Stimulated activated CD8-positive, alpha-beta memory T cell treated with anti-CD3 and anti-CD28 coated beads, Interleukin-12 subunit alpha, Interleukin-12 subunit beta, amount 100 ng/mL, for 24 hours (primary cell): ENCODE data around the gene CRACR2A.

Experiments
- DNase-seq: peaks from one replicate; pipeline ENCODE4 v3.0.0-alpha.2; 2020; ENCODE audit errors: extremely low read depth

The CRACR2A gene

DNA sequence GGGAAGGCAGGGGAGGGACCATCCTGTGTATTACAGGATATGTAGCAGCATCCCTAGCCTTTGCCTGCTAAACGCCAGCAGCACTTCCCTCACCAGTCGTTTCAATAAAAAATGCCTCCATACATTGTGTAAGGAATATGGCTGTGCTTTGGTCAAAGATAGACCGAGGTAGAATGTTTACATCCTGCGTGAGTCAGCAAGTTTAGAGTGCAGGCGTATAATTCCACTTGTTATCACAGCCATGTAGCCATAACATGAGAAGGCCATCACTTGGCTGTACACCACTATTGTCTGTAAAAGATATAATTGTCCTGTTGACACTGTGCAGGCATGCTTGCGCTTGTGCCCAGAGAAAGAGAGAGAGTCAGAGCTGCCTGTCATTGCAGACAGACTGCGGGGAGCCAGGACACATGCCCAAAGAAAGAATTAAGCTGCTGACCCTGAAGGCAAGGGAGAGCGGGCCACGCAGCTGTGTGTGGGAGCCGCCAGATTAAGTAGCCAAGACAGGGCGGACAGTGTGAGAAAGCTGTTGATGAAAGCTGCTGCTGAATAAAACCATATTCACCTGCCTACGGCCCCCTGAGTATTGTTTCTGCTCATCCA is 68.4 kb downstream of the CRACR2A start:
- no peak for DNase-seq

GRCh38 chr12:3683670-3684069 is 69.2 kb downstream of the CRACR2A start:
- DNase-seq: no peak

- no peak for DNase-seq
Observed at GRCh38 chr12:3681595-3682061, 71.3 kb downstream of the CRACR2A start.

DNA sequence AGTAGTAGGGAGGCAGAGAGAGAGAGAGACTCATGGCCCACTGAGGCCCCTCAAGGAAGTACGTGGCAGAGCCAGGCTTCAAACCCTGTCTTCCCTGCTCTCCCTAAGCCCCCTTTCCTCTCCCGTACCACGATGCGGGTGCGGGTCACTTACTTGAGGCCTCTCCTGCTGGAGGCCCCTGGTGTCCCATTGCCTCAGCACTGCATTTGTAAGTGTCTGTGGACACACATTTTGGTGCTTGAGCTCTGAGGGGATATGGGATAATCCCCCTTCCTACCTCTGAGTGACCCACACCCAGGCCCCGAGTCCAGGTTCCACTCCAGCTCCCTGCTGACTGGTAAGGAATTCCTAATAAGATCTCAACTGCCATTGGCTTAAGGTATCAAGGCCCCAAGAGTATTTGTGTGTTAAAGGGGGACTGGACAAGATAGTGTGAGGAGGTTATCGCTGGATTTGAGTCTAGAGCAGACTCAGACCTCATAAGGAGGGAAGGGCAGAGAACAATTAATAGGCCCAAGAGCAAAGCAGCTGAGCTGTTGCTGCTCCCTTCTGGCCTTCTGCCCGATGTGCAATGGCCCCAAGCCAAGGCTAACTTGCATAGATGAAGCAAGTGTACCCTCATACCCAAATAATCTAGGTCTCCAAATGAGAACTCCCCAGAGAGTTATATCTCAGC is 71.9 kb downstream of the CRACR2A start:
- DNase-seq: no peak

GRCh38 chr12:3679831-3680230 is 73.1 kb downstream of the CRACR2A start:
- no peak for DNase-seq

GRCh38 chr12:3677609-3678008 is 75.3 kb downstream of the CRACR2A start:
- no peak for DNase-seq

GRCh38 chr12:3673981-3674708 is 78.8 kb downstream of the CRACR2A start:
- DNase-seq: no peak

DNA sequence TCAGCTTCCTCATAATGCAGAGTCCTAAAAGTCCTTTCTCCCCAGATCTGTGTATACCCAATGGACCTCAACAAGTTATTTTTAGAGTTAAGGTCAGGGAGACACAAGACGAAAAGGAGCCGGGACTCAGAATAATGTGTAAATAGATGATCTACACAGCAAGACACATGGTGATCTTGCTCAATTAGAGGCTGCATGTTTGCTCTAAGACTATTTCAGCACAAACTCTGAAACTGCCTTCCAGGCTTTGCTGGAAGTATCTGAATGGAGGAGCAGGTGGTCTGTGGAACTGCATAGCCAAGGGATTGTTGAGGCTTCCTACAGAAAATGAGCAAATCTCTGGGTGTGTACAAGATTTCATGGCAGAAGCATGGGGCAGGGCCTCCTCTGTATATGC is 80.8 kb downstream of the CRACR2A start:
- no peak for DNase-seq

DNA sequence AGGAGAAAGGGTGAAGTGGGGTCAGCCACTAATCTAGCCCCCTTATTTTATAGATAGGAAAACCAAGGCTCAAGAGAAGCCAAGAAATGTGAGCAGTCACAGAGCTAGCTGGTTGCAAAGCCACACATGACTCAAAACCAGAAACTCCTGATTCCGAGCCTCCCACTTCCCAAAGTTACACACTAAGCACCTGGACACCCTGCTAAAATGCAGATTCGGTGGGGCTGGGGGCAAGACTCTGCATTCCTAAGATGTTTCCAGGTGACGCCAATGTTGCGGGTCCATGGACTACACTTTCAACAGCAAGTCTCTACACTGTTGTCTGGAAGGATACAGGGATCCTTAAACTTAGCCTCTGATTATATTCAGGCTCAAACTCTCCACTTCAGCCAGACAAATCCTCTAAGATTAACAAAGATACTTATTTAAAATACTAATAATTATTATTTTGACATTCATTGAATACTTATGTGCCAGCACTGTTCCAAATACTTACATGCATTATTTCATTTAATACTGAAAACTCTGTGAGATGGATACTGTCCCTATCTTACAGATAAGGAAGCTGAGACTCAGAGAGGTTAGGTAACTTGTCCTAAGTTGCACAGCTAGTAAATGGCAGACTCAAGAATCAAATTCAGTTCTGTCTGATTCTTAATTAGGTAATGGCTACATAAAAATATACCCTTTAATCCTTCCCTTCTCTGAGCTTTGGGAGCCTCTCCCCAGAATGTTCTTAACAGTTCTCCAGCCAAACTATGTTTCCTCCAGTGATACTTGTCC is 81.4 kb downstream of the CRACR2A start:
- no peak for DNase-seq

DNA sequence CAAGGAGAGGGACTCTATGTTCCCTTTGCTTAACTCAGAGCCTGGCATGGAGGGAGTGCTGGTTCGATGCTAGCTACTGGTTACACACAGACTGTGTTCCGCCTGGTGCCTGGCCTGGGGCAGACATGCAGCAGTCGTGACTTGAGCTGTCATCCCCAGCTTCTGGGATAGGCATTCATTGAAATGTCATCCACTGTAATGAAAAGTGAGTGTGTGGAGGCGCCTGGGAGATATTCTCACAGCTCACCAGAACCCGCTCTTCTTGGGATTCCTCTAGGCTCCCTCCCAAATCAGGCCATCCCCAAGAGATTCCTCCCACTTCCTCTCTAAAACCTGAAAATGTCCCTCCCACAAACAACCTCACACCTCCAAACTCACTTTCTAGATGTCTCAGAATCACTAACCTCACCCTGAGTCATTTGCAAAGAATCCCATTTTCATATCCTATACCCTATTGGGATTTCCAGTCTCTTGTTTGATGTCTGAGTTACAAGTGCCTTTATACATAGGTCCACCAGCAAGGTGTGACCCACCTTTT is 82.8 kb downstream of the CRACR2A start:
- no peak for DNase-seq

- DNase-seq: no peak
Observed at GRCh38 chr12:3669594-3669993, 83.3 kb downstream of the CRACR2A start.

GRCh38 chr12:3668479-3669165 is 84.3 kb downstream of the CRACR2A start:
- no peak for DNase-seq

GRCh38 chr12:3667485-3667884 is 85.4 kb downstream of the CRACR2A start:
- no peak for DNase-seq

- no peak for DNase-seq
Observed at GRCh38 chr12:3666441-3666840, 86.5 kb downstream of the CRACR2A start.

GRCh38 chr12:3662521-3662921 is 90.4 kb downstream of the CRACR2A start:
- no peak for DNase-seq

- DNase-seq: no peak
Observed at GRCh38 chr12:3661028-3661427, 91.9 kb downstream of the CRACR2A start.

GRCh38 chr12:3658327-3659163 is 94.4 kb downstream of the CRACR2A start:
- DNase-seq: no peak

GRCh38 chr12:3656946-3657622 is 95.8 kb downstream of the CRACR2A start:
- no peak for DNase-seq

- DNase-seq: no peak
Observed at GRCh38 chr12:3655328-3655900, 97.5 kb downstream of the CRACR2A start.
